ENCODE data around the gene FGD2.
"Not testable (repeated sequence)": the region's sequence is repeated elsewhere in the genome, so short reads cannot be mapped to it uniquely, and the experiment has no call there.

Gene FGD2

DNA sequence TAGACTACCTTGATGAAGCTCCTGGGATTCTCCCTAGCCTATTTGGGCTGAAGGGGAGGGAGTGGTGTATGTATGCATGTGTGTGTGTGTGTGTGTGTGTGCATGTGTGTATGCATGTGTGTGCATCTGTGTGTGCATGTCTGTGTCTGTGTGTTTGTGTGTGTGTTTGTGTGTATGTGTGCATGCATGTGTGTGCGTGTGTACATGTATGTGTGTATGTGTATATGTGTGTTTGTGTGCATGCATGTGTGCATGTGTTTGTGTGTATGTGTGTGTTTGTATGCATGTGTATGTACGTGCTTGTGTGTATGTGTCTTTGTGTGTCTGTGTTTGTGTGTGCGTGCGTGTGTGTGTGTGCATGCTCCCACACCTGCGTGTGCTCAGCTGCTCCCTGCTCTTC lies 15.4 kb downstream of the FGD2 start:
- no peak for DNase-seq

DNA sequence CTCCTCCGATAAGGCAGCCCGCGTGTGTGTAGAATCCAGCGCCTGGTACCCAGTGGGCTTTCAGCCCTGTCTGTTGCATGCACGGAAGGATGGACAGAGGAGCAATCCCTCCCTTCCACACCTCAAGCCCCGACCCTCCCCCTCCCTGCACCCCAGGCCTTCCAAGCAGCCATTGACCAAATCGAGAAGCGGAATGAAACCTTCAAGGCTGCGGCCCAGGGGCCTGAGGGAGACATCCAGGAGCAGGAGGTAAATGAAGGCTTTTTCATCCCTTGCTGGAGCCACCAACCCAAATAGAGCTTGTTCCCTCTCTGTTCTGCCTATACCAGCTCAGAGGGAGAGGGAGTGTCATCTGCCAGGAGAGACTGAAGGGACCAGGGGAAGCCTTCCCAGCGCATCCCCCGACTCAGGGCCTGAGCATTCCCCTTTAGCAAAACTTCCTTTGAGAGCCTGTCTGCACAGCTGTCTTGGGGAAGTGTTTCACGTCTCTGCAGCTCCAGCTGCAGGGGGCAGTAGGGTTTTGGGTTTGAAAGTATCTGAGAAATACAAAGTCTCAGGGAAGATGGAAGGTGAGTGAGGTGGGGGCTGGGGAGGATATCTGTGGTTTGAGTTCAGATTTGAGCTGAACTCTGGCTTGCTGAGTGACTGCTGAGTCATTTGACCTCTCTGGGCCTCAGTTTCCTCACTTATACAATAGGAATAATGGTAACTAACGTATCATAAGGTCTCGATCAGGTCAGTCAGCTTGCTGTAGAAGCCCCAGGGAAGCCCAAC lies 16.1 kb downstream of the FGD2 start:
- peak; percentile 84 for DNase-seq

DNA sequence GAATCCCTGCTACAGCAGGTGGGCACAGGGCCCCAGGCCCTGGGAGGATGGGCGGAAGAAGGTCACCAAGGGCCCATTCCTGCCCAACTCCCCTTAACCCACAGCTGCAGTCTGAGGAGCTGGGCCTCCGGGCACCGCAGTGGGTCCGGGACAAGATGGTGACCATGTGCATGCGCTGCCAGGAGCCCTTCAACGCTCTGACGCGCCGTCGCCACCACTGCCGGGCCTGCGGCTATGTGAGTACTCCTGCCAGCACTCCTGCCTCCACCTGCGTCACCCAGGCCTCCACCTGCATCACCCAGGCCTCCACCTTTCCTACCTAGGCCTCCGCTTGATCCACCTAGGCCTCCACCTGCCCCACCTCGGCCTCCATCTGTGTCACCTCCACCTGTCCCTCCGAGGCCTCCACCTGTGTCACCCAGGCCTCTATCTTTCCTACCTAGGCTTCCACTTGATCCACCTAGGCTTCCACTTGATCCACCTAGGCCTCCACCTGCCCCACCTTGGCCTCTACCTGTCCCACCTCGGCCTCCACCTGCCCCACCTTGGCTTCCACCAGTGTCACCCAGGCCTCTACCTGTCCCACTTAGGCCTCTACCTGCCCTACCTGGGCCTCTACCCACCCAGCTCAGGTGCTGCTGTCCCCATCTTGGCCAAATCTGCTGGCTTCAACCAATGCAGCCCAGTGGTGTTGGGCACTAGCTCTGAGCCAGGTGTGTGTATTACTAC lies 16.8 kb downstream of the FGD2 start:
- no peak for DNase-seq

- DNase-seq = peak; percentile 65
Observed at GRCh38 chr6:37024656-37025337, 19.3 kb downstream of the FGD2 start.

- DNase-seq = no peak
Observed at GRCh38 chr6:37025621-37026466, 20.4 kb downstream of the FGD2 start.

DNA sequence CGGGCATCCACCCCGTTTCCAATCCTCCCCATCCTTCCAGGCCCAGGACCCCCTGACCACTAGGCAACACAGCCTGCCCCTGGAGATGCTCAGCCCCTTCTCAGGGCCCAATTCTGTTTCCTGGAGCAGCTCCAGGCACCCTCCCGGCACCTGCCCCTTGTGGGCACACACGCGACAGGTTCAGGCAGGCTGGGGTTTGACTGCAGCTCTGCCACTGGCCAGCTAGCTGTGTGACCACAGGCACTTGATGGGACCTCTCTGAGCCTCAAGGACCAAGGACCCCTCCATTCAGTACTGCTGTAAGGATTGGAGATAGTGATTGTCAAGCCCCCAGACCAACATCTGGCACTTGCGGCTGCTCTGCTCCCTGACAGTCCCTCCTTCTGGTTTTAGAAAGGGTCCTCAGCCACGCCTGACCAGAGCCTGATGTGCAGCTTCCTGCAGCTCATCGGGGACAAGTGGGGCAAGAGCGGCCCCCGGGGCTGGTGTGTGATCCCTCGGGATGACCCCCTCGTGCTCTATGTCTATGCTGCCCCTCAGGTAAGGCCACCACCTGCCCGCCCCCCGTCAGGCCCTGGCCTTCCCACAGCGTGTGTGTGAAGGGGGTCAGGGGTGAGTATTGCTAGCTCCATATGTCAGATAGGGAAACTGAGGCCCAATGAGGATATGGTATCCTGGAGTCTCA lies 21.7 kb downstream of the FGD2 start:
- DNase-seq = no peak

DNA sequence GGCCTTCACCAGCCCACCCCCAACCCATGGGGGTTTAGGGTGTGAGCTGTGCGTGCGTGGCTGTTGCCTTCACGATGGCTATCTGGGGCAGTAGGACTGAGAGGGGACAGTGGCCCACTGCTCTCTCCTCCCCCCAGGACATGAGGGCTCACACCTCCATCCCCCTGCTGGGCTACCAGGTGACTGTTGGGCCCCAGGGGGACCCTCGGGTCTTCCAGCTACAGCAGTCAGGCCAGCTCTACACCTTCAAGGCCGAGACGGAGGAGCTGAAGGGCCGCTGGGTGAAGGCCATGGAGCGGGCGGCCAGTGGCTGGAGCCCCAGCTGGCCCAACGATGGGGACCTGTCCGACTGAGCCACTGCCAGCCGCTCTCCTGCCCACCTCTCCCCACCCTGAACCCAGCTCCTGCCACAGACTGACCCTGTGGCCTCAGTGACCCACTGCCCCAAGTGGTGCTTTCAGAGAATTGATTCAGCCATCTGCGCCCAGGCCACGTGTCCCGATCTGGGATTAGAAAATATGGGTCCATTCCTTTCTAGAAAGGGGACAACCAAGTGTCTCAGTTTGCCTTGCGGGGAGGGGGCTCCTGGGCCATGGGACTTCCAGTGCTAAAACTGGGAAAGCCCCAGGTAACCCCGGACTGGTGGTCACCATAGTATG lies 22.5 kb downstream of the FGD2 start:
- no peak for DNase-seq

DNA sequence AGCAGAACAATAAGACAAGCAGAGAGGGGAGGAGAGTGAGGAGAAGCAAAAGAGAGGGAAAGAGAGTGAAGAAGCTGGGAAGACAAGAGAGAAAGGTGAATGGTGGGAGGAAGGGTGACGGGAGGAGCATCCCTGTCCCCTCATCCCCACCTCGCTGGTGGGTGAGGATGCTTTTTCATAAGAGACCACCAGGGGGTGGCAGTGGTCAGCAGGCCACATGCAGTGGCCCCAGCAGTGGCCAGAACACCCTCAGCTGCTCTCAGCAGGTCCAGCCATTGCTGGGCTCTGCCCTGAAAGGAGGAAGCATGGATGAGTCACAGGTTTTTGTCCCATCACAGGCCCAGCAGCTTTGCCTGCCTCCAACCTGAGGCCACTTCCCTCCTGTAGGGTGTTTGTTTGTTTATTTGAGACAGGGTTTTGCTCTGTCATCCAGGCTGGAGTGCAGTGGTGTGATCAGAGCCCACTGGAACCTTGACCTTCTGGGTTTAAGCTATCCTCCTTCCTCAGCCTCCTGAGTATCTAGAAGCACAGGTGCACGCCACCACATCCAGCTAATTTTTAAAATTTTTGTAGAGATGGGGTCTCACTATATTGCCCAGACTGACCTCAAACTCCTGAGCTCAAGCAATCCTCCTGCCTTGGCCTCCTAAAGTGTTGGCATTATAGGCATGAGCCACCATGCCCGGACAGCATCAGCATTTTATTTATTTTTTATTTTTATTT lies 24.0 kb downstream of the FGD2 start:
- peak; percentile 88 for DNase-seq

DNA sequence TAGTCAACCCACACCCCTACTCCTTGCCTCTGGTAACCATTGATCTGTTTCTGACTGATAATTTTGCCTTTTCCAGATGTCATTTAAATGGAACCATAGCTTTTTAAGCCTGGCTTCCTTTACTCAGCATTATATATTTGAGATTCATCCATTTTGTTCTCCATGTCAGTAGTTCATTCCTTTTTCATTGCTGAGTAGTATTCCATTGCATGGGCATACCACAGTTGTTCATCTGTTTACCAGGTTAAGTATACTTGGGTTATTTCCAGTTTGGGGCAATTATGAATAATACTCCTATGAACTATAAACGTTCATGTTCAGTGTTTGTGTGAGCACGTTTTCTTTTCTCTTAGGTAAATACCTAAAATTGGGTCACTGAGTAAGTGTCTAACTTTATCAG lies 25.1 kb downstream of the FGD2 start:
- no peak for DNase-seq

DNA sequence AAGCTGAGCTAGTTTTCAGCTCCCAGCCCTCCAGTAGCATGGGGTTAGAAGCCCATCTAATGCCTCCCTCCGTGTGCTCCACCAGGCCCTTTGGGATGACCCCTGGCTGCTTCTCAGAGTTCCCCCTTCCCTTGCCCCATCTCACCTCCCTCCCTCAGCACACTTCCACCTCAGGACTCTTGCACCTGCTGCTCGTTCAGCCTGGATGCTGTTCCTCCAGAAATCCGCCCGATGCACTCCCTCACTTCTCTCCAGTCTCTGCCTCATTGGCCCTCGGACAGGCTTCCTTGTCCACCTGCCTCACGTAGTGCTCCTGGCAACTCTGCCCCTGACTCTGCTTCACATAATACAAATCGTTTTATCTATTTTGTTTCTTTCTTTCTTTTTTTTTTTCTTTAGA lies 26.8 kb downstream of the FGD2 start:
- no peak for DNase-seq

GRCh38 chr6:37033255-37033654 lies 27.8 kb downstream of the FGD2 start:
- no peak for DNase-seq

DNA sequence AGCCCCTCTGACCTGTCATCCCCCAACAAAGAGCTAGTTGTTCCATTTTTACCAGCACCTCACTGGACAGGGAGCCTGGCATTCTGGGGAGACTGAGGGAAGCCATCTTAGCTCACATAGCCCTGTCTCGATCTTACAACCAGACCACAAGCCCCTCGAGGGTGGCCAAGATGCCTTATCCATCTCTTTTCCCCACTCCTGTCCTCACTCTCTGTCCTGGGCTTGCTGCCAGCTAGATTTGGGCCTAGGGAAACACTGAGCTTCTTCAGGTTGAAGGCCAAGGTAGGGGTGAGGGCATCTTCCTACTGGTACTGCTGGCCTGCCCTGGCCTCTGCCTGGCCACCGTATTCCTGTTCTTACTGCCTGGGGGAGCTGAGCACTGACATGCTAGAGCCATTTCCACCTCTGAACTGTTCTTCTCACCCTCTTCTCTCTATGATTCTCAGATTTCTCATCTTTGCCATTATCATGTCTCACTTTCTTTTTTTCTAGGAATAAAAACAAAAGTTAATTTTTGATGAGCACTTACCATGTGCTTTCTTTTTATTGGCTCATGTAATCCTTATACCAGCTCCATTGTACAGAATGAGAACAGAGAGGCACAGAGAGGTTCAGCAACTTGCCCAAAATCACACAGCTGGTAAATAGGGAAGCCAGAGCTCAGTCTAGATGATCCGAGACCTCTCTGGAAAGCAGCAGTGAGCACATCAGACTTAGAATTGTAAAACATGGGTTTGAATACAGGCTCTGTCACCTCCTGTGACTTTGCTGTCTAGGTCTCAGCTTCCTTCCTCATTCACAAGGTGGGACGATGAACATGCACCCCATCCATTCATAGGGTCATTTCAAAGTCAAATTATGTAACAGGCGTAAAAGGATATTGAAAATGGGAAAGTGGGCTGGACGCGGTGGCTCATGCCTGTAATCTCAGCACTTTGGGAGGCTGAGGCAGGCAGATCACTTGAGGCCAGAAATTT lies 28.7 kb downstream of the FGD2 start:
- DNase-seq = no peak

DNA sequence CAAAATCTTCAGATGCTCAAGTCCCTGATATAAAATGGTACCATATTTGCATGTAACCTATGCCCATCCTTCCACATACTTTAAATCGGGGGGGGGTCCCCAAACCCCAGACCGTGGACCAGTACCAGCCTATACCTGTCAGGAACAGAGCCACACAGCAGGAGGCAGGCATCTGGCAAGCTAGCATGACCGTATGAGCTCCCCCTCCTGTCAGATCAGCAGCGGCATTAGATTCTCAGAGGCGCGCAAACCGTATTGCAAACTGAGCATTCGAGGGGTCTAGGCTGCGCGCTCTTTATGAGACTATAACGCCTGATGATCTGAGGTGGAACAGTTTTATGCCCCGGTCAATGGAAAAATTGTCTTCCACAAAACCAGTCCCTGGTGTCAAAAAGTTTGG lies 30.7 kb downstream of the FGD2 start:
- DNase-seq = no peak

- DNase-seq = peak; percentile 70
Observed at GRCh38 chr6:37038292-37039198, 33.1 kb downstream of the FGD2 start.

DNA sequence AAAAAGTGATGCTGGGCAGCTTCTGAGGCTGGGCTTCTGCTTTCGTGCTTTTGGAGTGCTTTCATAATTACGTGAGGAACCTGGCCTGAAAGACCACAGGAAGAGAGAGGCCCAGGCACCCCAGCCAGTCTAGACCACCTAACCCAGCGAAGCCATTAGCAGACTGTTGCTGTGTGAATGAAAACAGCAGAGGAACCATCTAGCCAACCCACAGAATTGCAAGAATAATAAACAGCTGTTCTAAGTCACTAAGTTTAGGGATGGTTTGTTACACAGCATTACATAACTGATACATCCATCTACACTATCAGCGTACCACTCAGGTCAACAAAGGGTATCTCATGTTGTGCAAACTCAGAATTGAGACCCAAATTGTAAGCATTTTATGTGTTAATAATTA lies 34.5 kb downstream of the FGD2 start:
- DNase-seq = peak; percentile 29

DNA sequence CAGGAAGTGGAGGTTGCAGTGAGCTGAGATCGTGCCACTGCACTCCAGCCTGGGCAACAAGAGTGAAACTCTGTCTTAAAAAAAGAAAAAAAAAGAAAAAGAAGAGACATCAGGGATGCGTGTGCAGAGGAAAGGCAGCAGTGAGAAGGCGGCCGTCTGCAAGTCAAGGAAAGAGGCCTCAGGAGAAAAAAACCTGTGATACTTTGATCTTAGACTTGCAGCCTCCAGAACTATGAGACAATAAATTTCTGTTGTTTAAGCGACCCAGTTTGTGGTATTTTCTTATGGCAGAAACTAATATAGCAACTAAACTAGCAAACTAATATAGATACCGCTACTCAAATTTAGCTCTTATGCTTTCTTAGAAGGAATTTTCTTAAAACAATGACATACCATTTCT lies 36.1 kb downstream of the FGD2 start:
- no peak for DNase-seq

GRCh38 chr6:37042150-37042549 lies 36.7 kb downstream of the FGD2 start:
- peak; percentile 30 for DNase-seq

DNA sequence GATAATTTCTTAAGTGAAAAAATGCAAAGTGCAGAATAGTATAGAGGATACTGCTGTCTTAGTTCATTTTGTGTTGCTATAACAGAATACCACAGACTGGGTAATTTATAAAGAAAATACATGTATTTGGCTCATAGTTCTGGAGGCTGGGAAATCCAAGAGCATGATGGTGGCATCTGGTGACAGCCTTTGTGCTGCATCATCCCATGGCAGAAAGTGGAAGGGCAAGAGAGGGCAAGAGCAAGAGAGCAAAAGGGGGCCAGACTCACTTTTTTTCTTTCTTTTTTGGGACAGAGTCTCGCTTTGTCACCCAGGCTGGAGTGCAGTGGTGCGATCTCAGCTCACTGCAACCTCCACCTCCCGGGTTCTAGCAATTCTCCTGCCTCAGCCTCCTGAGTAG lies 37.6 kb downstream of the FGD2 start:
- not testable (repeated sequence) for DNase-seq

DNA sequence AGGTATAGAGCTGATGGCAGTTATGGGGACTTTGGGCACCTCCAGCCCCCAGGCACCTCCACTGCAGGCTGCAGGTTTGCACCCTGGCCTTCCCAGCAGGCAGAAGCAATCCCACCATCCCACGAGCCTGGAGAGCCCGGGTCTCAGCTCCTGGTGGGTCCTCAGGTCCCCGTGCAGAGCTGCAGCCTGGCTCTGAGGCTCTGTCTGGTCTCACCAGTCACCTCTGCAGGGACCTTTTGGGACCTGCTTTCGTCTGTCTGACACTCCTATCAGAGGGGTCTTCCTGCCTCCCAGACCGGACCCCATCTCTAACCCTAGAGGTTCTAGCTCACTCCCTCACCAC lies 41.9 kb downstream of the FGD2 start:
- DNase-seq = no peak

Data from hematopoietic multipotent progenitor cell treated with erythropoietin and hydrocortisone succinate and interleukin-3 and kit ligand, for 6 days (in vitro differentiated cells).